Esophagus mucosa (tissue), 1 donor: ENCODE data around the gene GRIK3. TPM values are rescaled to one million over a fixed set of nuclear protein-coding genes. Genes with fewer than 3 reads are reported as not detected.
A peak's percentile ranks its signal among the peaks of the same experiment; 100 is the strongest.

ENCODE experiments used
- ATAC-seq: fragments of 200-7000 bp; cut with Tn5 transposase; one replicate; pipeline ENCODE4 v1.9.1; 2020
- total RNA-seq: library from RNA; stranded (reverse); gene quantifications from one replicate; pipeline ENCODE4 v1.2.4, GENCODE V29; 2023
- donor health status: DM: yes; HTN: yes; CAD: no.

Gene GRIK3
- total RNA-seq, 1 donor from 2014 or later, result 0.04 TPM

DNA sequence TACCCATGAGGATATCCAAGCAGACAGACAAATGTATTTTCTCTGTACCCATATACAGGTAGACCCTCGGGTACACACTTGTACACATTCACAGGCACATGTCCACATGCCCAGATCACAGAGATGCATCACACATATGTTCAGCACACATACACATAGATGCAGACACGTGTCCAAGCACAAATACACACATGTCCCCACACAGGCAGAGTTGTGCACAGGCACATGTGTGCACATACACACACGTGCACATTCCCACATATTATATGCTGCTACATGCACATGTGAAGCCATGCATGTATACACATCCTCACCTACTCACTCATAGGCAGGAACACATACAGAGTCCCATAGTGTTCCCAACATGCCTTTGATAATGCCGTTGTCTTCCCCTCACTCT is 219.5 kb downstream of the GRIK3 start:
- ATAC-seq, result no peak

DNA sequence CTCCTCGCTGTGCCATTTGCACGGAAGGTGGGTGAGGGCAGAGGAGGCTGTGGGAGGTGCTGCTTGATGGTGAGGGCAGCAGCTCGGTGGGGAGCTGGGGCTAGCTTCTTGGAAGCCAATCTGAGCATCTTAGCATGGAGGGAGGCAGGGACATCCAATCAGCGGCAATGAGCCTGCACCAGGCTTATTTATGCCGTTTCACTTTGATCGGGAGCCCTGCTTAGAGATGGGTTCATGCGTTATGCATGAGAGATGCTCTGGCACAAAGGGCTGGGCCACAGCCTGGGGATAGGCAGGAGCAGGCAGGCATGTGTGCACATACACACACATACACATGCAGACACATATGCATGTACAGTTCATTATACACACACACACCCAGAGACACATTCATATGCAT is 220.2 kb downstream of the GRIK3 start:
- ATAC-seq, result no peak

DNA sequence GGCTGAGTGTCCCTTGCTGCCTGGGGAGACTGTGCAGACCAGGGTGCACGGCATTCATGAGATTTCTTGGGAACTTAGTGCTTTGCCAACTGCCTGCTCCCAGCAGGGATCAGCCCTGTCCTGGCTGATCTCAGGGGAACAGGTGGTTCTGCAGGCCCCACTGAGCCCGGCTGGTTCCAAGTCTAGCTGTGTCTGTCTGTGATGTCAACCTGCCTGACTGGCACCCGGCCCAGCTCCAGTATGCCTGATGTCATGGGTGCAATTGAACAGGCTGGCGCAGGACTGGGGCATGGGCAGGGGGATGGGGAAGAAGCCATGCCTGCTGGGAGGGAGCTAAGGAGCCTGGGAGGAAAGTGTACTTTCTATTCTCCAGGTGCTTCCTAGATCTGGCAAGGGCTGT is 227.1 kb downstream of the GRIK3 start:
- ATAC-seq, result no peak

GRCh38 chr1:36805979-36806640 is 228.2 kb downstream of the GRIK3 start:
- no peak for ATAC-seq

GRCh38 chr1:36804669-36805314 is 229.5 kb downstream of the GRIK3 start:
- ATAC-seq, result no peak

- ATAC-seq, result no peak
These were observed 230.3 kb downstream of the GRIK3 start for GRCh38 chr1:36803868-36804570.

DNA sequence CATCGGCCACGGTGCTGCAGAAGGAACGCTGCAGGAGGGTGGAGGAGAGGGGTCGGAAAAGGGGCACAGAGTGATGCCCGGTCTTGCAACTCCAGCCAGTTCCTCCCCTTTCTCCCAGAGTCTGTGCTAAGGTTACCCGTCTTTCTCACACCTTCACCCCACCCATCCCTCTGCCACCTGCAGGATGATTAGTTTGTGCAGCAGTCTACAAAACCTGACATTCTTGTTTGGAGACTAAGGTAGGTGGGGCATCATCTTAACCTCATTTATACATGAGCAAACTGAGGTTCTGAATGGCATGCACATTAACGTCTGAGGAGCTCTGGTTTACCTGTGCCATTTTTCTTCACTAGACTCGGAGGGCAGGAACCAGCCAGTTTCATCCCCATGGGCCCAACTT is 232.3 kb downstream of the GRIK3 start:
- ATAC-seq, result peak; percentile 85

DNA sequence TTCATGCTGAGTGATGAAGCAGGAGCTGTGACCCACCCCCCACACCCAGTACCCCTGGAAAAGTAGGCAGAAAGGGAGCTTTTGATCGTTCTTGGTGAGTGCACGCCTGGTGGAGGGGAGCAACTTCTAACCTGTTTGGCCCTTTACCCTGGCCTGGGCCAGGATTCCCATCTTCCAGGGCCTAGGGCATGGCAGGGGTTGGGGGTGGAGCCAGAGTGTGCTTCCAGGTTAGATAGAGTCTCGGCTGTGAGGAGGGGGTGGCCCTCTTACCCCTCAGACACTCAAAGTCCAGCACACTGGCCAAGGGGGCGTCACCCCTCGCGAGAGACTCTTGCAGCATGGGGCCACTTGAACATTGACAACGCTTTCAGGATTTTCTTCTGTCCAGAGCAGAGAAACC is 236.6 kb downstream of the GRIK3 start:
- no peak for ATAC-seq

- ATAC-seq, result no peak
These were observed 237.6 kb downstream of the GRIK3 start for GRCh38 chr1:36796733-36797132.

DNA sequence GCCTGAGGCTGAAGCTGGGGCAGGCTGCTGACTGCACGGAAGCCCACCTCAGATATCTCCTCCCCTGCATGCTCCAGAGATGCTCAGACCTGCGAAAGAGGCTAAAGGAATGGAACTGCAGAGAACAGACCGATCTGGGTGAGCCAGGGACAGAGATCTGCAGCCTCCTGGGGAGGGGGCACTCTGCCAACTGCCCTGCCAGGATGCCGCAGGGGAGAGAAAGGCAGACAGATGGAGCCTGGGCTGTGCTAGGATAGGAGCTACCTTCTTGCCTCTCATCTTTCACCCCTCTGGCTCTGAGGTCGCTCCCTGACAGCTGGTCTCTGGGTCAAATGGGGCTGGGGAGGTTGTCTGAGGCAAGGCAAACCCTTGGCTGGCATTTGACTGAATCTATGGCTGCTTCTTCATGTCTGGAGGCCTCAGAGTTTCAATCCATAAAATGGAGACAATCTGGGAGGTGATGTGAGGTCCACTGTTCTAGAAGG is 238.2 kb downstream of the GRIK3 start:
- ATAC-seq, result no peak

- no peak for ATAC-seq
These were observed 239.9 kb downstream of the GRIK3 start for GRCh38 chr1:36794460-36794859.

- ATAC-seq, result no peak
These were observed 240.9 kb downstream of the GRIK3 start for GRCh38 chr1:36793452-36793851.

GRCh38 chr1:36792292-36792691 is 242.0 kb downstream of the GRIK3 start:
- no peak for ATAC-seq

DNA sequence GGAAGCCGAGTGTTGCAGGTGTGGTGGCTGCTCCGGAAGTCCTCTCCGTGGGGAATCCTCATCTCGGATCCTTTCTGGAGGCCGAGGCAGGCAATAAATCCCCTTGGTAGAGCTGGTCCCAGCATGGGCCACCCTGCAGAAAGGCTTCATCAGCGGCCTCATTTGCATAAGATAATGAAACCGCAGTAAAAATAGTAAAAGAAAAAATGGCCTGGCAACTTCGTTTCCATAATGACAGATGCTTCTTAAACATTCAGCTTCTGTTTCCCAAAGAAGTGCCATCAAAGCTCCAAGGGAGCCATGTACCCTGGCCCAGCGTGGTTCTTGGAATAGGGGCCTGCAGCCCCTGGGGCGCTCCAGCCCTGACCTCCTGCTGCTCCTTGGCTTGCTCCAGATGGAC is 244.1 kb downstream of the GRIK3 start:
- ATAC-seq, result no peak

GRCh38 chr1:36789535-36789934 is 244.8 kb downstream of the GRIK3 start:
- ATAC-seq, result no peak

GRCh38 chr1:36787312-36787913 is 246.9 kb downstream of the GRIK3 start:
- no peak for ATAC-seq

- ATAC-seq, result no peak
These were observed 247.9 kb downstream of the GRIK3 start for GRCh38 chr1:36786425-36786824.

DNA sequence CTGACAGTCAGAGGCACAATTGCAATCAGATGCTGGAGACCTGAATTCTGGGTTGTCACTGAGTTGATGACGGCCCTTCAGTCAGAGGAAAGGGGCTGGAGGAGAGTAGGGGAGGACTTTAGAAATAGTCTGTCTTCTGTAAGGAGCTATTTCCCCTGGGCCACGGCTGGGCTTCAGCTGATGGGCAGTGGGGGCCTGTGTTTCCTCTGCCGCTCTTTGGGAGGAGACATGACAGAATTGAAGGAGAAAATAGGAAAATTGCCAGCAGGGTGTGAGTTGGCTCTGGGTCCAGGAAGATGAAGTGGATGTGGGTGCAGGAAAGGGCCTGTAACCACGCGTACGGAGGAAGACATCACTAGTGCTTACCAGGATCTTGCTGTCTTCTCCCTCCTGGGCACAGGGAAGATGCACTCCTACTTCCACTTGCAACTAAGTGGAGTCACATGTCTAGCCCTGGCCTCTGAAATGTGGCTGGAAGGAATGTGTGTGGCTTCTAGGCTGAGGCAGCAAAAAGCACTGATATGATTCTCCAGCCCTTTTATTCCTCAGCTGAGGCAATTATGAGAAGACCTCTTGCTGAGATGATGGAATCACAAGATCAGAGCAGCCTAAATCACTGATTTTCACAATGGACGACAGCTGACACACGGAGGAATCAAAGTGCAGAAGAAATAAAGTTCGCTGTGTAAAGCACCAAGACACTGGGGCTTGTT is 250.0 kb downstream of the GRIK3 start:
- ATAC-seq, result no peak

DNA sequence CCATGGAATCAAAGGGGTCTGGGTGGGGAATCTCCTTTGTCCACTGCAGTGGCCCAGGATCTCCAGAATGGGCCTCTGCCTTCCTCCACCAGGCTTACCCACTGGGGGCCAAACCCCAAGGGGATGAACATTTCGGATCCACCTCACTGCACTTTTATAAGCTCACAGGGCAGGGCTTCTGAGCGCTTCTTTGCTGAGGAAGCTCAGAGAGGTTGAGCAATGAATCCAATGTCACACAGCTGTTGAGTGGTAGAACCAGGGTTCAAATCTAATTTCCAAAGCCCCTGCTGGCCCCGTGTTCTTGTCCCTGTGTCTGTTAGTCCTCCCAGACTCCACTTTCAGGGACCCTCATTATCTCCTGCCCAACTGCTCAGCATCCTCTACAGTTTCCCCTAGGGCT is 250.8 kb downstream of the GRIK3 start:
- no peak for ATAC-seq

DNA sequence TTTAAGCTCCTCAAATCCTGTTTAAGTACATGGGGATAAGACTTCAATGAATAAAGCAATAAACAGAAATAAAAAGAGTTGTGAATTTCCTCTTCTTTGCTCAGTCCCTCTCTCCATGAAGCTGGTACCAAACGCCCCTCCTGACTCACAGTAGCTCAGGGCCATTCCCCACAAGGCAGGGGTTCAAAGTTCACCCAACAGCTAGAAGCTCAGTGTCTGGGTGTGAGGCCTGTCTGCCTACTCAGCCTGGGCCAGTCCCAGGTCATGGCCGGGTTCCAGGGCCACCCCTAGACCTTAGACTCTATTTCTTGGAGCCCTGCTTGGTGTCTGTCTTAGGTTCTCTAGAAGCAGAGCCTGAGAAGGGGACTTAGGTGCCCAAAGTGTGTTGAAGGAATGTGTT is 251.5 kb downstream of the GRIK3 start:
- ATAC-seq, result no peak

- no peak for ATAC-seq
These were observed 252.2 kb downstream of the GRIK3 start for GRCh38 chr1:36782085-36782484.

DNA sequence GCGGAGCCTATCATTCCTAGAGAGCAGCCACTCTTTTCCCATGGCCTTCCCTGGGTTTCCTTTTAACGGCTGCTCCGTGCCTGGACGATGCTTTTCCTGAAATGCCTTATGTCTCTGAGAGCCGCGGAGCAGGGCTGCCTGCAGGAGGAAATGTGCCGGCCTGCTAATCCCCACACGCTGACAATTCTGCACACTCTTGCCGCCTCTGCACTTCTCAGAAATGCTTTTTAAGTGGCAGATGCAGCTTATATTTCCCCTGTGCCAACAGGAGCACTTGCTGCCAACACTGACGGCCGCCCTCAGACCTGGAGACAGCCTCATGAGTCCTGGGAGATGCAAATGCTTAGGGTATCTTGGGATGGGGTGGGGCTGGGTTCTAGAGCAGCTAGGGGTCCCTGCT is 253.2 kb downstream of the GRIK3 start:
- ATAC-seq, result no peak

GRCh38 chr1:36778740-36779139 is 255.6 kb downstream of the GRIK3 start:
- no peak for ATAC-seq
